ENCODE results near the gene WNT2B.
"Not testable (repeated sequence)": the region's sequence is repeated elsewhere in the genome, so short reads cannot be mapped to it uniquely, and the experiment has no call there.

The WNT2B gene

GRCh38 chr1:112508278-112509004, at the start of gene WNT2B:
Gene WNT2B (plus strand): TSS chr1:112508965. CDS start chr1:112509263, 298 bp downstream.
- DNase-seq (ENCODE audit: low spot score), result peak; percentile 41

GRCh38 chr1:112460615-112461014, 48.1 kb upstream of the WNT2B start:
- DNase-seq (ENCODE audit: low spot score), result no peak

GRCh38 chr1:112461200-112461871, 47.4 kb upstream of the WNT2B start:
- DNase-seq (ENCODE audit: low spot score), result no peak

GRCh38 chr1:112462953-112463279, 45.8 kb upstream of the WNT2B start:
- DNase-seq (ENCODE audit: low spot score), result no peak

GRCh38 chr1:112464501-112464900, 44.3 kb upstream of the WNT2B start:
- DNase-seq (ENCODE audit: low spot score), result no peak

- peak; percentile 30 for DNase-seq (ENCODE audit: low spot score)
Observed at GRCh38 chr1:112465122-112465521, 43.6 kb upstream of the WNT2B start.

- peak; percentile 97 for DNase-seq (ENCODE audit: low spot score)
Observed at GRCh38 chr1:112466078-112466660, 42.6 kb upstream of the WNT2B start.

- not testable (repeated sequence) for DNase-seq (ENCODE audit: low spot score)
Observed at GRCh38 chr1:112470324-112470723, 38.4 kb upstream of the WNT2B start.

- DNase-seq (ENCODE audit: low spot score), result no peak
Observed at GRCh38 chr1:112470966-112471365, 37.8 kb upstream of the WNT2B start.

GRCh38 chr1:112472142-112472541, 36.6 kb upstream of the WNT2B start:
- DNase-seq (ENCODE audit: low spot score), result no peak

- no peak for DNase-seq (ENCODE audit: low spot score)
Observed at GRCh38 chr1:112477550-112477949, 31.2 kb upstream of the WNT2B start.

- no peak for DNase-seq (ENCODE audit: low spot score)
Observed at GRCh38 chr1:112478314-112478713, 30.5 kb upstream of the WNT2B start.

- DNase-seq (ENCODE audit: low spot score), result not testable (repeated sequence)
Observed at GRCh38 chr1:112486063-112486462, 22.7 kb upstream of the WNT2B start.

GRCh38 chr1:112487686-112488085, 21.1 kb upstream of the WNT2B start:
- DNase-seq (ENCODE audit: low spot score), result not testable (repeated sequence)

GRCh38 chr1:112488141-112488540, 20.6 kb upstream of the WNT2B start:
- DNase-seq (ENCODE audit: low spot score), result no peak

- DNase-seq (ENCODE audit: low spot score), result no peak
Observed at GRCh38 chr1:112492076-112492475, 16.7 kb upstream of the WNT2B start.

GRCh38 chr1:112493351-112493750, 15.4 kb upstream of the WNT2B start:
- no peak for DNase-seq (ENCODE audit: low spot score)

- no peak for DNase-seq (ENCODE audit: low spot score)
Observed at GRCh38 chr1:112496290-112496689, 12.5 kb upstream of the WNT2B start.

- DNase-seq (ENCODE audit: low spot score), result peak; percentile 81
Observed at GRCh38 chr1:112501810-112502641, 6.7 kb upstream of the WNT2B start.

GRCh38 chr1:112502826-112503225, 5.9 kb upstream of the WNT2B start:
- DNase-seq (ENCODE audit: low spot score), result no peak

- DNase-seq (ENCODE audit: low spot score), result no peak
Observed at GRCh38 chr1:112504001-112504660, 4.6 kb upstream of the WNT2B start.

Data from Ammon's horn (tissue), 1 donor.